Measurements from ENCODE around the gene ETS2.

ETS2 gene

DNA sequence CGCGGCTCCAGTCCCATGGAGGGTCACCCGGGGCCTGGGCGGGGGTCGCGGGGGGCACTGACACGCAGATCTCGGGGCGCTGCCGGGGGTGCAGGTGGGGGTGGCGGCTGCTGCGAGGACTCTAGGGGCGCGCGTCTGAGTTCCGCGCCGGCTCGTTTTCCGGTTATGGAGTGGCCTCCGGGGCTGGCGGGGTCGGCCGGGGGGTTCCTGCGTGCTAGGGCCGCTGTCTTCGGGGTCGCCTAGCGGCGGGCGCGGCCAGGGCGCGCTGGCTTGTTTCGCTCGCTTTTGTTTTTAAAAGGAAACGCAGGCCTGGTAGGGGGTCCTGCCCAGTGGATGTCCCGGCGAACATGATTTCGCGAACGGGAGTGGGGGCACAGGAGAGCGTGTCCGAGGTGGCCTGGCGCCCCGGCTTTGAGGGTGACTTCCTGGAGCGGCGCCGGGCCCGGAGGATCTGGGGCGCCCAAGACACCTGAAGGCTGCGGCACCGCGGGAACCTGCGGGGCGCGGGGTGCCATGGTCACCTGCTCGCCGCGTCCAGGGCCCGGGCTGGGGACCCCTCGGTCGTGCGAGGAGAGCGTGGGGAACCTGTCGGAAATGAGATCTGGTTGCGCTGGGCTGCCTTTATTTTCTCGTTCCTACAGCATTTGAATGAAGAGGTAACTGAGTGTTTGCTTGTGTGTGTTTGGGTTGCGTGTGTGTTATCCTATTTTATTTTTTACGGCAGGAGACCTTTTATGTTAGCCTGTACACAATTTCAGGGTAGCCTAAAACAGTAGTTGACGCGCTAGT is 618 bp downstream of the ETS2 start:
- TF ChIP-seq, protein P1, sequence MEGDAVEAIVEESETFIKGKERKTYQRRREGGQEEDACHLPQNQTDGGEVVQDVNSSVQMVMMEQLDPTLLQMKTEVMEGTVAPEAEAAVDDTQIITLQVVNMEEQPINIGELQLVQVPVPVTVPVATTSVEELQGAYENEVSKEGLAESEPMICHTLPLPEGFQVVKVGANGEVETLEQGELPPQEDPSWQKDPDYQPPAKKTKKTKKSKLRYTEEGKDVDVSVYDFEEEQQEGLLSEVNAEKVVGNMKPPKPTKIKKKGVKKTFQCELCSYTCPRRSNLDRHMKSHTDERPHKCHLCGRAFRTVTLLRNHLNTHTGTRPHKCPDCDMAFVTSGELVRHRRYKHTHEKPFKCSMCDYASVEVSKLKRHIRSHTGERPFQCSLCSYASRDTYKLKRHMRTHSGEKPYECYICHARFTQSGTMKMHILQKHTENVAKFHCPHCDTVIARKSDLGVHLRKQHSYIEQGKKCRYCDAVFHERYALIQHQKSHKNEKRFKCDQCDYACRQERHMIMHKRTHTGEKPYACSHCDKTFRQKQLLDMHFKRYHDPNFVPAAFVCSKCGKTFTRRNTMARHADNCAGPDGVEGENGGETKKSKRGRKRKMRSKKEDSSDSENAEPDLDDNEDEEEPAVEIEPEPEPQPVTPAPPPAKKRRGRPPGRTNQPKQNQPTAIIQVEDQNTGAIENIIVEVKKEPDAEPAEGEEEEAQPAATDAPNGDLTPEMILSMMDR (conservative IDR thresholded peaks at IDR 0.05; ENCODE audit: low read length): 0 out of 2 replicates have a peak, but pooled peaks have one; percentile 15
- no peak for DNase-seq (ENCODE audit: low read depth)
- peak overlapping the region; percentile 73 for H3K4me3 ChIP-seq (ENCODE audit: low read length)

DNA sequence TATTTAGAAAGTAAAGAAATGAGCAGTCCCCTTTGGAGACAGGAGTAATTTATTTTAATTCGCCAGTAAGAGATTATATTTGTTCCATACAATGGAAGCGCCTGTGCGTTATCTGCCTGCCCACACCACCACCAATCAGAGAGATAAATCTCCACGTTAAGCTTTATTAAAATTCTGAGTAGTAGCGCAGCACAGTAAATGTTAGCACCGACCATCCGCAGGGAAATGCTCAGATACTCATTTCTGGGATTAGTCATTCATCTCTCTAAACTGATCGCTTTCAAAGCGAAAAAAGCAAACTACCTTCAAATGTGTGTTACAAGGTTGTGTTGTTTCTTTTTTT is 1.2 kb downstream of the ETS2 start:
- TF ChIP-seq, protein P1 (conservative IDR thresholded peaks at IDR 0.05; ENCODE audit: low read length): no peak
- no peak for DNase-seq (ENCODE audit: low read depth)
- H3K4me3 ChIP-seq (ENCODE audit: low read length): peak overlapping the region; percentile 73

DNA sequence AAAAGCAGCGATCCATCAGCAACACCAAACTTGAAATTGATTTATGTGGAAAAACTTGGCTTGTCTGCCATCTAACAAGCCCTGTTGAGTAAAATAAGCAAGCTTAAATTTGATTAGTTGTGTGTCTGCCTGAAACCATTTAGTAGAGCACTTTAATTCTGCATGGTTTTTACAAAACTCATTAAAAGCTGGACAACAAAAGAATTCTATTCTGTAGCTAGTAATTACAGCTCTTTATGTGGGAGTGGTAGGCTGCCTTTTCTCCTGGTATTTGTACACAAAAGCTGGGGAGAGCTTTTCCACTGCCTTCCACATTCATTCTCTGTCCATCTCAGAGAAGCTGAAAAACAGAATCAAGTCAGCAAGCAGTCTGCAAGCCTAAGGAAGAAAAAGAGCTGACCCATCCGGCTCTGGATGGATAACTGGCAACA is 1.7 kb downstream of the ETS2 start:
- peak overlapping the region; percentile 73 for H3K4me3 ChIP-seq (ENCODE audit: low read length)
- TF ChIP-seq, protein P1 (conservative IDR thresholded peaks at IDR 0.05; ENCODE audit: low read length): no peak
- no peak for DNase-seq (ENCODE audit: low read depth)

DNA sequence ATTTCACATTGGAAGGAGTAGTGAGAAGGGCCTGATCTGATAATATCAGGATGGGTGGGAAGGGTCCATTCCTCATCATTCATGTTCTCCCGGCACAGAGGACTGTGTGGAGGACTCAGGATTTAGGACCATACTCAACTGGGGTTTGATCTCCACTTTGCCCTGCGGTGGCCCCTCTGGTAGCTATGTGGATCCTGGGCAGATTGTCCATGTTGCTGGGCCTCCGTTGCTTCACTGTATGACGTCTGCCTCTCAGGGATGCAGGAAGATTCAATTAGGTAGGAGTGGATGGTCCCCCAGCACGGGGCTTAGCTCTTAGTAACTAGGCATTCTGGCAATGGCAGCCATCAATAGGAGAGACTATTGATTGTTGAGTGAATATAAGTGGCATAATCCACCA is 2.3 kb downstream of the ETS2 start:
- H3K4me3 ChIP-seq (ENCODE audit: low read length): peak overlapping the region; percentile 73

DNA sequence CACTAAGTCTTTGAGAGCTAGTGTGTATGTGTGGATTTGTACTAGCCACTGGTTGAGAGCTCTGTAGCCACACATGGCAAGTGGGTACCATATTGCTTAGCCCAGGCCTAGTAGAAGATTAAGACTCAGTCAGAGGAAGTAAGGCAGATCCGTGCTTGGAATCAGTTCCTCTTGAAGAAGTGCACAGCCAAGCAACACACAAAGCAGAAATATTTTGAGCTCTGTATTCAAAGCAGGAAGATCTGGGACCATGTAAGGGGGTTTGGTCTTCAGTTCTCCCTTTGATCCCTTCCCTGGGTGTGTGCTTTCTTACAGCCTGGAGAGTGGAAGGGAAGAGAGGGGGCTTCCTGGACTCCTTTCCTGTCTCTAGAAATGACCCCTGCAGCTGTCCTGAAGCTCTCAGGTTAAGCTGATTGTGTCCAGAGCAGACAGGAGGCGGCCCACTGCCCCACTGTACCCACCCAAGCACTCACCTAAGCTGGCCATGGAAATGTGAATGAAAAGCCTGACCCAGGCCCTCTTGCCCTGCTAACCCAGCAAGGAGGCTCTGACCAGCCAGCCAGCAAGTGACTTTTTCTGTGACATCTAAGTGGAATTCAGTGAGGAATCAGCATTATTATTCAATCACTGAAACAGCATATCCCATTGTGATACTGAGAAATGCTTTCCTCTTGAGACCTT is 3.6 kb downstream of the ETS2 start:
- no peak overlapping the region for H3K4me3 ChIP-seq (ENCODE audit: low read length)
- no peak for DNase-seq (ENCODE audit: low read depth)
- TF ChIP-seq, protein P1 (conservative IDR thresholded peaks at IDR 0.05; ENCODE audit: low read length): no peak

More for the DNA sequence above, 2.3 kb downstream of the ETS2 start:
- TF ChIP-seq, protein P1 (conservative IDR thresholded peaks at IDR 0.05; ENCODE audit: low read length): no peak
- no peak for DNase-seq (ENCODE audit: low read depth)

DNA sequence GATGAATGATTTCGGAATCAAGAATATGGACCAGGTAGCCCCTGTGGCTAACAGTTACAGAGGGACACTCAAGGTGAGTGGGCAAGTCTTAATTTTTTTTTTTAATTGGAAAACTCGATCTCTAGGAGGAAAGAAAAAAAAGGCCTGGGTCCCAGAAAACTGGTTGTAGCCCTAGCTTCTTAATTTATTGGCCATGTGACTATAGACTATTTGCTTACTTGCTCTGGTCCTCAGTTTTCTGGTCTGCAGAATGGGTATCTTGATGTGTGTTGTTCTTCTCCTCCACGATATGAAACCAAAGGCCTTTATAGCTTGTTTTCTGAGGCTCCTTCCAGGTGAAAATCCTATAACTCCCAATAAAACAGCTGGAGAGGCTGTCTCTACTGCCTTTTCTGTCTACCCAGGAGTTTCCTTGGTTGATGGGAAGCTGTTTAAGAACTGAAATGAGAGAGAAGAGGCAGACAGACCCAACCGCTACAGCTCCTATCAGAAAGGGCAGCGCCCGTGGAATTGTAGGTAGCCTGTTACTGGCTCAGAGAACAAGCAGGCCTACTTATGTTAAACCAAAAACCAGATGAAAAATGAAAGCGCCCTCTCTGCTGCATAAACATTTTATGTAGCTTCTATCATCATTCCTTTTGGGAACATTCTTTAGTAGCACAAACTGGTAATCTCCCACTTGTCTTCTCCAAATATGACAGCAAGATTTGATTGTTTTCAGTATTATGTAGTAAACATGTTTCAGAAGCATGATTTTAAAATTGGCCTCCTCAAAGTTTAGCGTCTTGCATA is 4.5 kb downstream of the ETS2 start:
- no peak for DNase-seq (ENCODE audit: low read depth)
- no peak overlapping the region for H3K4me3 ChIP-seq (ENCODE audit: low read length)
- TF ChIP-seq, protein P1 (conservative IDR thresholded peaks at IDR 0.05; ENCODE audit: low read length): no peak

Data from AG10803 (cell line).